Measurements from ENCODE around the gene TMC7. TPM values are rescaled to one million over a fixed set of nuclear protein-coding genes. Genes with fewer than 3 reads are reported as not detected.
A peak's percentile ranks its signal among the peaks of the same experiment; 100 is the strongest.

Gene TMC7
- total and polyA plus RNA-seq, 2 of the 13 experiments (the other 11 are each of a cell fraction or from before 2014, with no cell fraction given), result 1.2 to 5.1 TPM

- TF ChIP-seq ZNF280D (CRISPR knock-in tag; IDR thresholded peaks at IDR 0.05) (peak; percentile 85), ZNF784 (CRISPR knock-in tag; IDR thresholded peaks at IDR 0.05; ENCODE audit: borderline replicate concordance) (no peak; the same call in 1 of the 2 replicates), ZNF354B (CRISPR knock-in tag; IDR thresholded peaks at IDR 0.05) (peak; percentile 98), CENPX (CRISPR knock-in tag; IDR thresholded peaks at IDR 0.05) (no peak), ZNF34 (CRISPR knock-in tag; IDR thresholded peaks at IDR 0.05; ENCODE audit: borderline replicate concordance) (peak; percentile 92), MAX (IDR thresholded peaks at IDR 0.05) (peak; percentile 44), ZNF678 (CRISPR knock-in tag; IDR thresholded peaks at IDR 0.05) (peak; percentile 57; the same call in 1 of the 2 replicates), DMAP1 (CRISPR knock-in tag; IDR thresholded peaks at IDR 0.05) (0 out of 2 replicates have a peak, but pooled peaks have one; percentile 24), SALL2 (CRISPR knock-in tag; IDR thresholded peaks at IDR 0.05) (peak; percentile 92), SMC3 (IDR thresholded peaks at IDR 0.05; ENCODE audit: low read length) (peak; percentile 95), ZNF224 (CRISPR knock-in tag; IDR thresholded peaks at IDR 0.05) (no peak), ZKSCAN5 (CRISPR knock-in tag; IDR thresholded peaks at IDR 0.05) (no peak), E2F2 (CRISPR knock-in tag; IDR thresholded peaks at IDR 0.05; ENCODE audit: borderline replicate concordance) (no peak), HOXA3 (CRISPR knock-in tag; IDR thresholded peaks at IDR 0.05) (peak; percentile 88), ASH2L (IDR thresholded peaks at IDR 0.05; ENCODE audit: insufficient read length, low read depth, low read length) (peak; percentile 83), SAP130 (CRISPR knock-in tag; IDR thresholded peaks at IDR 0.05; ENCODE audit: low read depth) (peak; percentile 92), PTBP1 (IDR thresholded peaks at IDR 0.05; ENCODE audit: low read depth, low read length, poor library complexity, severe bottlenecking) (peak; percentile 25), ZBTB43 (CRISPR knock-in tag; conservative IDR thresholded peaks at IDR 0.05) (peak; percentile 36; the same call in 1 of the 2 replicates), GTF2F1 (IDR thresholded peaks at IDR 0.05; ENCODE audit: low read length) (no peak), ZSCAN21 (CRISPR knock-in tag; IDR thresholded peaks at IDR 0.05; ENCODE audit: borderline replicate concordance) (peak; percentile 86), CREBL2 (CRISPR knock-in tag; IDR thresholded peaks at IDR 0.05; ENCODE audit: borderline replicate concordance) (peak; percentile 10; the same call in 1 of the 2 replicates), MYC (CRISPR knock-in tag; IDR thresholded peaks at IDR 0.05; ENCODE audit: borderline replicate concordance) (peak; percentile 70; the same call in 1 of the 2 replicates), KLF6 (CRISPR knock-in tag; IDR thresholded peaks at IDR 0.05) (peak; percentile 83; the same call in 1 of the 2 replicates)
Observed at GRCh38 chr16:18983565-18984434, at the start of gene TMC7 (continued).
